ENCODE measurements around the gene RPP25. TPM values are rescaled to one million over a fixed set of nuclear protein-coding genes. Genes with fewer than 3 reads are reported as not detected.

Gene RPP25
- total RNA-seq, 2 experiments from 2014 or later: 7.0 to 7.2 TPM

DNA sequence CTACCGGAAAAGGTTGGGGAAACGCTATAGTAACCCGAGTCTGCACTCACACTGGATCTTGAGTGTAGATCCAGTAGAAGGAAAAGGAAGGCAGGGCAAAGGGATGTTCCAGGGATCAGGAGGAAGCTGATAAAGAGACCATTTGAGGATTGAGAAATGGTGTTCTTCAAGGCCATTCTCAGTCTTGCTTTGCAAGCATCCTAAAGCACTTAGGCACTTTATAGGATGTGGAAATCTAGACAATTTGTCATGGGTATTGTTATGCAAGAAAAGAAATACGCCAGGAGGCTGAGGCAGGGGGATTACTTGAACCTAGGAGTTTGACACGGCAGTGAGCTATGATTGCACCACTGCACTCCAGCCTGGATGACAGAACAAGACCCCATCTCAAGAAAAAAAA lies 25.6 kb upstream of the RPP25 start:
- ATAC-seq: no peak
- POLR2A ChIA-PET: interaction anchor here (1.1 kb wide), 1 partner anchor 26 kb away, joined by 5 read pairs; the partner anchor contains the start of gene RPP25
- Mint-ChIP-seq H3K4me1 (ENCODE audit: low read depth) (peaks cover 24% of the 10 kb centered on the region), H3K9me3 (no peaks in the 10 kb centered on the region), H3K27ac (no peak overlapping the region), H3K36me3 (ENCODE audit: low read depth) (no peaks in the 10 kb centered on the region), H3K27me3 (peaks cover 17% of the 10 kb centered on the region), H3K4me3 (no peak overlapping the region)
- no peak for DNase-seq
- TF ChIP-seq, protein P1, sequence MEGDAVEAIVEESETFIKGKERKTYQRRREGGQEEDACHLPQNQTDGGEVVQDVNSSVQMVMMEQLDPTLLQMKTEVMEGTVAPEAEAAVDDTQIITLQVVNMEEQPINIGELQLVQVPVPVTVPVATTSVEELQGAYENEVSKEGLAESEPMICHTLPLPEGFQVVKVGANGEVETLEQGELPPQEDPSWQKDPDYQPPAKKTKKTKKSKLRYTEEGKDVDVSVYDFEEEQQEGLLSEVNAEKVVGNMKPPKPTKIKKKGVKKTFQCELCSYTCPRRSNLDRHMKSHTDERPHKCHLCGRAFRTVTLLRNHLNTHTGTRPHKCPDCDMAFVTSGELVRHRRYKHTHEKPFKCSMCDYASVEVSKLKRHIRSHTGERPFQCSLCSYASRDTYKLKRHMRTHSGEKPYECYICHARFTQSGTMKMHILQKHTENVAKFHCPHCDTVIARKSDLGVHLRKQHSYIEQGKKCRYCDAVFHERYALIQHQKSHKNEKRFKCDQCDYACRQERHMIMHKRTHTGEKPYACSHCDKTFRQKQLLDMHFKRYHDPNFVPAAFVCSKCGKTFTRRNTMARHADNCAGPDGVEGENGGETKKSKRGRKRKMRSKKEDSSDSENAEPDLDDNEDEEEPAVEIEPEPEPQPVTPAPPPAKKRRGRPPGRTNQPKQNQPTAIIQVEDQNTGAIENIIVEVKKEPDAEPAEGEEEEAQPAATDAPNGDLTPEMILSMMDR (IDR thresholded peaks at IDR 0.05): no peak
- intact Hi-C loops (cut with micrococcal nuclease): no loop called here
- CTCF ChIA-PET: interaction anchor here (1.0 kb wide), 1 partner anchor 347 kb away, joined by 3 read pairs; no protein-coding TSS in a partner anchor

DNA sequence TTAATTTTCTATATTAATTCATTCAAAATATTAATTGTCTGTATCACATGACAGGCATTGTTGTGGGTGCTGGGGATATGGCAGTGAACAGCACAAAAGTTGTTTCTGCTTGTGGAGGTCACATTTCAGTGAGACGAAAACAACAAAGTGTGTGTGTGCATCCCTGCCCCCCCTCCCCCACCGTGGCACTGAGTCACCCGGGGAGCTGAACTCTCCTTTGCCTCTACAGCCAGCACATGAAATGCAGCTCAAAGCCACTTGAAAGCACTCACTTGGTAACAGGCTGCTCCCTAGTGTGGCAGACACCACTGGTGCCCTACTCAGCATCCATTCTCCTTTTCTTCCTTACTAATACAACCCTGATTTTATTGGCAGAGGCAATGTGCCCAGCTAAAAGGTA lies 21.9 kb upstream of the RPP25 start:
- intact Hi-C loops (cut with micrococcal nuclease): no loop called here
- TF ChIP-seq, protein P1 (IDR thresholded peaks at IDR 0.05): no peak
- peaks cover 15% of the 10 kb centered on the region for H3K4me1 Mint-ChIP-seq (ENCODE audit: low read depth)
- H3K4me3 Mint-ChIP-seq: no peak overlapping the region
- H3K36me3 Mint-ChIP-seq (ENCODE audit: low read depth): no peaks in the 10 kb centered on the region
- ATAC-seq: peak; percentile 89
- H3K27ac Mint-ChIP-seq: no peak overlapping the region
- DNase-seq: peak; percentile 82
- CTCF ChIA-PET: interaction anchor here (0.8 to 2.6 kb wide), 4 partner anchors 23 to 225 kb away, joined by 3 to 13 read pairs (median 4); no protein-coding TSS in a partner anchor
- POLR2A ChIA-PET: interaction anchor here (1.0 kb wide), 1 partner anchor 45 kb away, joined by 3 read pairs; the partner anchor contains the start of gene PPCDC
- H3K27me3 Mint-ChIP-seq: peaks cover 10% of the 10 kb centered on the region
- no peaks in the 10 kb centered on the region for H3K9me3 Mint-ChIP-seq

DNA sequence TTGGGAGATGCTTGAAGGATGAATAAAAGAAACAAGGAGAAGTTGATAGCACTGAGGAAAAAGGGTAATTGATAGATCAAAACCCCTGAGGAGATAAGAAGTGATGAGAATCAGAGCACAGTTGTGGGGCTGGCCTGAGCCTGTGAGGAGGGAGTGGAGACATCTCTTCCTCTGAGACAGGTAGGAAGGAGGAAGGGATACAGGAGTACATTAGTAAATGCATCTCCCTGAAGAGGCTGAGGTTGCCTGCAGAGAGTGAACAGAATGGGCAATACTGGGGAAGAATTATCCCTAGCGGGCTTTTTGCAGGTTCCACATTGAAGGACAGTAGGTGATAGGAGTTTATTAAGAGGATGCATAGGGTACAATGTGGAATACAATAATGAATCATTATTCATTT lies 21.5 kb upstream of the RPP25 start:
- DNase-seq (no peak), ATAC-seq (no peak)
- peaks cover 10% of the 10 kb centered on the region for H3K27me3 Mint-ChIP-seq
- POLR2A ChIA-PET: interaction anchor here (1.0 kb wide), 1 partner anchor 45 kb away, joined by 3 read pairs; the partner anchor contains the start of gene PPCDC
- H3K9me3 Mint-ChIP-seq: no peaks in the 10 kb centered on the region
- H3K36me3 Mint-ChIP-seq (ENCODE audit: low read depth): no peaks in the 10 kb centered on the region
- no peak overlapping the region for H3K4me3 Mint-ChIP-seq
- peaks cover 14% of the 10 kb centered on the region for H3K4me1 Mint-ChIP-seq (ENCODE audit: low read depth)
- intact Hi-C loops (cut with micrococcal nuclease): no loop called here
- TF ChIP-seq, protein P1 (IDR thresholded peaks at IDR 0.05): no peak
- H3K27ac Mint-ChIP-seq: no peak overlapping the region
- CTCF ChIA-PET: interaction anchor here (0.8 to 2.6 kb wide), 4 partner anchors 23 to 226 kb away, joined by 3 to 13 read pairs (median 4); no protein-coding TSS in a partner anchor

DNA sequence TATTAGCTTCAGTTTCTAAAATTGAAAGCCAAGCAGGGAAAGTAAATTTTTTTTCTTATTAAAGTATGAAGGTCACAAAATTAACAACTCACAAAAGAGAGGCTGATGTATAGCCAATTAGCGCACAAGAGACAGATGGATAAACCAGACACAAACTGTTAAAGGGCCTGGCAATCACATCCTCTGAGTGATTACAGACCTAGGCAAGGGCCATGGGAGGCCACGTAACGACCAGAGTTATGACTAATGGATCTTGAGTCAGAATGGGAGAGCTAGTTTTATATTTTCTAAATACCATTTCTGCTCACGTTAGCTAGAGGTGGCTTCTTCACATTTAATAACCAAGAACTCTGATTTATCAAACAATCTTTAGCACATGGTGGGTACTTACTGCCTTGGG lies 21.0 kb upstream of the RPP25 start:
- intact Hi-C loops (cut with micrococcal nuclease): no loop called here
- DNase-seq: peak; percentile 67
- ChIA-PET POLR2A (interaction anchor here (1.0 kb wide), 1 partner anchor 46 kb away, joined by 3 read pairs; the partner anchor contains the start of gene PPCDC), CTCF (interaction anchor here (0.9 to 1.8 kb wide), 3 partner anchors 18 to 226 kb away, joined by 4 to 5 read pairs (median 4); no protein-coding TSS in a partner anchor)
- ATAC-seq: peak; percentile 90
- Mint-ChIP-seq H3K27ac (no peak overlapping the region), H3K4me3 (no peak overlapping the region), H3K4me1 (ENCODE audit: low read depth) (peaks cover 14% of the 10 kb centered on the region), H3K36me3 (ENCODE audit: low read depth) (no peaks in the 10 kb centered on the region), H3K9me3 (no peaks in the 10 kb centered on the region), H3K27me3 (peaks cover 15% of the 10 kb centered on the region)
- TF ChIP-seq, protein P1 (IDR thresholded peaks at IDR 0.05): no peak

DNA sequence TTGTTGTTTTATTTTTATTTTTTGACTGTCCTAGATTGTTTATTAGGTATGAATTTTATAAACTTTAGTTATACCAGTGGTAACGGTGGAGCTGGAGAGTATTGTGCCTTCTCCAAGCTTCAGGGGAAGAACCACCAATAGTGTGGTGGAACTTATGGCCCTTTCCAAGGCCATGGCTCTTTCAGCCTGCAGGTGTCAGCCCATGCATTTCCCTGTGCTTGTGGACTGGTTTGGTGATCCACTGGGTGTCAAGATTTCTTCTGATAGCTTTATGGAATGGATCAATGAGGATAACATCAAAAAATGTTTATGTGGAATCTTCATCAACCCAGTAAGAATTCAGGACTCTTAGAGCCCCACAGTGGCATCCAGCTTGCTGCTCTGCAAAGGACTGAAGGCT lies 19.6 kb upstream of the RPP25 start:
- DNase-seq: no peak
- intact Hi-C loops (cut with micrococcal nuclease): no loop called here
- H3K4me1 Mint-ChIP-seq (ENCODE audit: low read depth): peaks cover 14% of the 10 kb centered on the region

More for the DNA sequence above, 19.6 kb upstream of the RPP25 start:
- no peaks in the 10 kb centered on the region for H3K9me3 Mint-ChIP-seq
- ChIA-PET CTCF (interaction anchor here (0.8 to 1.1 kb wide), 3 partner anchors 8 to 15 kb away, joined by 4 read pairs; no protein-coding TSS in a partner anchor), POLR2A (interaction anchor here (0.6 kb wide), 1 partner anchor 54 kb away, joined by 3 read pairs; no protein-coding TSS in a partner anchor)
- H3K27ac Mint-ChIP-seq: no peak overlapping the region
- peaks cover 12% of the 10 kb centered on the region for H3K27me3 Mint-ChIP-seq
- TF ChIP-seq, protein P1 (IDR thresholded peaks at IDR 0.05): no peak
- H3K4me3 Mint-ChIP-seq: no peak overlapping the region
- ATAC-seq: no peak
- H3K36me3 Mint-ChIP-seq (ENCODE audit: low read depth): no peaks in the 10 kb centered on the region

Data from activated CD8-positive, alpha-beta T cell treated with anti-CD3 and anti-CD28 coated beads for 36 hours (primary cell).